ENCODE data around the gene ID1.
"Not testable (repeated sequence)": the region's sequence is repeated elsewhere in the genome, so short reads cannot be mapped to it uniquely, and the experiment has no call there.

Gene ID1

GRCh38 chr20:31608251-31608945, 3.3 kb downstream of the ID1 start:
- no peak for TF ChIP-seq CTCF (IDR thresholded peaks at IDR 0.05; ENCODE audit: insufficient read depth, low read length, missing control alignments)
- POLR2A ChIA-PET = interaction anchor here (0.9 to 3.8 kb wide), 4 partner anchors 36 to 48 kb away, joined by 3 to 28 read pairs (median 4); no protein-coding TSS in a partner anchor
- H3K4me3 ChIP-seq (ENCODE audit: low read depth, low read length) = no peak overlapping the region; the same call in 1 of the 2 replicates
- no peak for DNase-seq (ENCODE audit: low read depth, low spot score)
- CTCF ChIA-PET = interaction anchor here (0.9 to 30.0 kb wide), 8 partner anchors 12 to 113 kb away, joined by 3 to 1856 read pairs (median 5); partner anchors contain the start of gene BCL2L1

GRCh38 chr20:31612271-31612640, 7.2 kb downstream of the ID1 start:
- POLR2A ChIA-PET = interaction anchor here (0.8 to 2.1 kb wide), 7 partner anchors 8 to 109 kb away, joined by 3 to 22 read pairs (median 5); no protein-coding TSS in a partner anchor
- not testable (repeated sequence) for H3K4me3 ChIP-seq (ENCODE audit: low read depth, low read length); DNase-seq (ENCODE audit: low read depth, low spot score)
- CTCF ChIA-PET = interaction anchor here (1.0 to 30.0 kb wide), 41 partner anchors 9 to 202 kb away, joined by 3 to 1856 read pairs (median 9); partner anchors contain the start of genes BCL2L1, HM13 and ID1

- CTCF ChIA-PET = interaction anchor here (0.6 to 30.0 kb wide), 4 partner anchors 46 to 106 kb away, joined by 3 to 1856 read pairs (median 49); partner anchors contain the start of gene BCL2L1
- TF ChIP-seq CTCF (IDR thresholded peaks at IDR 0.05; ENCODE audit: insufficient read depth, low read length, missing control alignments) = no peak
- no peak for DNase-seq (ENCODE audit: low read depth, low spot score)
- POLR2A ChIA-PET = no interaction called here
- no peak overlapping the region for H3K4me3 ChIP-seq (ENCODE audit: low read depth, low read length)
Measured at GRCh38 chr20:31615416-31615815, 10.3 kb downstream of the ID1 start.

GRCh38 chr20:31617432-31618104, 12.5 kb downstream of the ID1 start:
- H3K4me3 ChIP-seq (ENCODE audit: low read depth, low read length) = no peak overlapping the region
- POLR2A ChIA-PET = interaction anchor here (0.6 kb wide), 1 partner anchor 104 kb away, joined by 3 read pairs; no protein-coding TSS in a partner anchor
- TF ChIP-seq CTCF (IDR thresholded peaks at IDR 0.05; ENCODE audit: insufficient read depth, low read length, missing control alignments) = no peak
- DNase-seq (ENCODE audit: low read depth, low spot score) = no peak
- CTCF ChIA-PET = interaction anchor here (1.9 to 30.0 kb wide), 3 partner anchors 16 to 106 kb away, joined by 8 to 1856 read pairs (median 20); no protein-coding TSS in a partner anchor

- no peak for TF ChIP-seq CTCF (IDR thresholded peaks at IDR 0.05; ENCODE audit: insufficient read depth, low read length, missing control alignments)
- CTCF ChIA-PET = interaction anchor here (2.0 to 30.0 kb wide), 4 partner anchors 8 to 55 kb away, joined by 5 to 1856 read pairs (median 26); no protein-coding TSS in a partner anchor
Measured at GRCh38 chr20:31620246-31620645, 15.2 kb downstream of the ID1 start.

GRCh38 chr20:31623123-31623505, 18.0 kb downstream of the ID1 start:
- CTCF ChIA-PET = interaction anchor here (1.0 to 30.0 kb wide), 3 partner anchors 11 to 57 kb away, joined by 3 to 1856 read pairs (median 32); no protein-coding TSS in a partner anchor
- POLR2A ChIA-PET; H3K4me3 ChIP-seq (ENCODE audit: low read depth, low read length); DNase-seq (ENCODE audit: low read depth, low spot score): not testable (repeated sequence)

More at GRCh38 chr20:31620246-31620645, 15.2 kb downstream of the ID1 start:
- no peak overlapping the region for H3K4me3 ChIP-seq (ENCODE audit: low read depth, low read length)
- POLR2A ChIA-PET = no interaction called here
- DNase-seq (ENCODE audit: low read depth, low spot score) = no peak

GRCh38 chr20:31626534-31626933, 21.4 kb downstream of the ID1 start:
- H3K4me3 ChIP-seq (ENCODE audit: low read depth, low read length); POLR2A ChIA-PET: not testable (repeated sequence)

GRCh38 chr20:31628057-31628456, 23.0 kb downstream of the ID1 start:
- CTCF ChIA-PET = interaction anchor here (1.0 to 2.1 kb wide), 3 partner anchors 16 to 96 kb away, joined by 7 to 11 read pairs (median 7); no protein-coding TSS in a partner anchor
- POLR2A ChIA-PET; H3K4me3 ChIP-seq (ENCODE audit: low read depth, low read length); DNase-seq (ENCODE audit: low read depth, low spot score): not testable (repeated sequence)

More at GRCh38 chr20:31626534-31626933, 21.4 kb downstream of the ID1 start:
- CTCF ChIA-PET = interaction anchor here (0.9 to 3.0 kb wide), 6 partner anchors 8 to 97 kb away, joined by 3 to 22 read pairs (median 7); no protein-coding TSS in a partner anchor
- DNase-seq (ENCODE audit: low read depth, low spot score) = not testable (repeated sequence)
